NCI-H2029 (cell line): Measurements from ENCODE around the gene ZNHIT2.
A peak's percentile ranks its signal among the peaks of the same experiment; 100 is the strongest.

Source experiments
- DNase-seq: peaks from one replicate; lab custom pipeline; 2025; lab: John Stamatoyannopoulos, UW

Gene ZNHIT2

DNA sequence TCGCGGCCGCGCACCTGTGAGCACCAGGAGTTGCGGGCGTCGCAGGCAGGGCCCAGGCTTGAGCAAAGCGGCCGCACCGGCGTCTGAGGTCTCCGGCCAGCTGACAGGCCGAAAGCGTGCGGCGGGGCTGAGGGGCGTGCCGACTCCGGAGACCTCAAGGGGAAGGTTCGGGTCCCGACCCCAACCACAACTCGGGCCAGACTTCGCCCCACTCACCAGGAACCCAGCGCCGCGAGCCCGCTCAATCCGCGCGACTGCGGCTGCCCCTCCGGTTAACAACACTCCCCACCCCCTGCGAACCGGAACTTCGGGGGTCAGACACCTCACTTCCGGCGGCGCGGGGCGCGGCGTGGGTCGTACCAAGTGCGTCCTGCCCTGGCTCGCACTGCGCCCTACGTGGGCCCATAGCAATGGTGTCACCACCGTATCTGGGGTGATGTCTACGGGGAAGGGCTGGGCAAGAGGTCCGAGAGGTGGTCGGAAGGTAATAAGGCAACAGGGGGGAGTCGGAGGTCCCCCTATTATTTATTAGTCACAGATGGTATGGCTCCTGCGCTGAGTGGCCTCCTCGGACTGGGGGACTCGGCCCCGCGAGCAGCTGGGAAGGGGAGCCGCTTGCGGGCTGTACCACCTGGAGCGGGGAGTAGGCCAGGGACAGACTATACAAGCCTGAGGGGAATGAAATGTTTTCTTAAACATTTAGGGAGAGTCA lies 16.9 kb upstream of the ZNHIT2 start, which contains the start of gene SYVN1:
TSS of gene SYVN1 (minus strand) at position 280 of the 712 bp plus-strand sequence. CDS start 918 bp downstream, outside the sequence.
- DNase-seq = peak; percentile 87

DNA sequence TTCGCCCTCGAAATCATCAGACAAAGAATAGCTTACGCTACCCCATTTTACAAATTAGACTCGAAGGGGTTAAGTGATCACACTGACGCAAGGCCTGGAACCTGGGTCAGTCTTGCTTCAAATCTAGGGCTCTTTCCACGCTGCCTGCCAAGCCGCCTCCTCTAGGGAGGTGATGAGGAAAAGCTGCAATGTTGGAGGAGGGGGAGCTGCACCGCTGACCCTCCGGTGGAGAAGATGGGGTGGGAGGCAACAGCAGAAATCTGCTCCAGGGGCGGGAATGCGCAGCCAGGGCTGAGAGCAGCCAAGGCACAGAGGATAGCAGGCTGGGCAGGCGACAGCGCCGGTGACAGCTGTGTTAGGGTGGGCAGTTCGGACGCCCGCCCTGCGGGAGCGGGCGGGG lies 16.2 kb upstream of the ZNHIT2 start:
- no peak for DNase-seq

DNA sequence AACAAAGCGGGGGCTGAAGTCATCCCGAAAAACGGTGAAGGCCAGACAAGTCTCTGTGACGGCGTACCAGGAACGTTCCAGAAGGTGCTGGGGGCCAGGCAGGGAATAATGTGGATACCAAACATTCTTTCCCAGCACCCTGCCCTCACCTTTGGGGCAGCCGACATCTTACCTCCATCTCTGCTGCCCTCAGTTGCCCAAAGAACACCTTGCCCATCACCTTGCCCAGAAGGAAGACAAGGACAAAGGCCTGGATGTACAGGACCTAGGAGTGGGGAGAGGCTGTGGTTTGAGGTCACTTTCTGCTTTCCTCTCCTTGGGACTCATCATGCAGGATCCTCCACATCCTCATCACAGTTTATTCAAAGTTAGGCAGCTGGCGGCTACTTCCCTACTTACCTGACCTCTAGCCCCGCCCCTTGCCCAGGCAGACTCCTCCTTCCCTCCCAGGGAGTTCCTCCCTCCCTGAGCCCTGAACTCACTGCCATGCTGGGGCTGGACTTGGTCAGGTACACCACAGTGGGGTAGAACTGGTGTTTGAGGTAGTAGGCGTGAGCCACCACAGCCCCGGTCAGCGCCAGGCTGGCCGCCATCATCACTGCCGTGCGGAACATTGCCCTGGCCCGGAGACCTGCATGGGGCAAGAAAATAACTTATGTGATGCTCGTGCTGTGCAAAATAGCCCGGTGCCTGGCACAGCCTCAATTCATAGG lies 15.6 kb upstream of the ZNHIT2 start:
- peak; percentile 51 for DNase-seq

GRCh38 chr11:65132238-65132987 lies 14.9 kb upstream of the ZNHIT2 start:
- no peak for DNase-seq

DNA sequence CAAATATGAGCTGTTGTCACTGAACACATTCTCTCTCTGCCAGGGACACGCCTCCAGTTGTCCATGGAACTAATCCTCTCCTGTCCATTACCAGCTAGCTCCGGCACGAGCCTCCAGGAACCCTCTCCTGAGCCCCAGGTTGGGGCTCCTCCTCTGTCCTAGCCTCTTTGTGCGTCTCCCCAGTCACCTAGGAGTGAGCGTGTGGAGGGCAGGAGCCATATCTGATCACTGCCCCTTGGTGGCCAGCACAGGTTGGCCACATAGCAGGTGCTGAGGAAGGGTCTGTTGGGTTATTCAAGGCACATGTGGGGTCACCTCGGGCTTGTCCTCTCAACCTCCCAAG lies 14.4 kb upstream of the ZNHIT2 start:
- no peak for DNase-seq

DNA sequence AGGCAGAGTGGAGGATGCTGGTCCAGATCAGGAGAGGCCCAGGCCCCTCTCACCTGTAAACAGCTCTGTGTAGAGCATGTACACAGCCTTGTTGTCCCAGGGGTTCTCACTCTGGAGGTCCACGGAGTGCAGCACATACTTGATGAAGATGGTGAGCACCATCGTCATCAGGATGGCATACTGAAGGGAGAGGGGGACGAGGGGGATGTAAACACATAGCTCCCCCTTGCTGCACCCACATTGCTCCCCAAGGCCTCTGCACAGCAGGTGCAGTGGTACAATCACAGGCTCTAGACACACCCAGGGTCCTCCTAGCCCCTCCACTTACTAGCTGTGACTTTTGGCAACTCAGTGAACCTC lies 13.9 kb upstream of the ZNHIT2 start:
- no peak for DNase-seq

- DNase-seq = no peak
Observed at GRCh38 chr11:65130631-65131416, 13.3 kb upstream of the ZNHIT2 start.

DNA sequence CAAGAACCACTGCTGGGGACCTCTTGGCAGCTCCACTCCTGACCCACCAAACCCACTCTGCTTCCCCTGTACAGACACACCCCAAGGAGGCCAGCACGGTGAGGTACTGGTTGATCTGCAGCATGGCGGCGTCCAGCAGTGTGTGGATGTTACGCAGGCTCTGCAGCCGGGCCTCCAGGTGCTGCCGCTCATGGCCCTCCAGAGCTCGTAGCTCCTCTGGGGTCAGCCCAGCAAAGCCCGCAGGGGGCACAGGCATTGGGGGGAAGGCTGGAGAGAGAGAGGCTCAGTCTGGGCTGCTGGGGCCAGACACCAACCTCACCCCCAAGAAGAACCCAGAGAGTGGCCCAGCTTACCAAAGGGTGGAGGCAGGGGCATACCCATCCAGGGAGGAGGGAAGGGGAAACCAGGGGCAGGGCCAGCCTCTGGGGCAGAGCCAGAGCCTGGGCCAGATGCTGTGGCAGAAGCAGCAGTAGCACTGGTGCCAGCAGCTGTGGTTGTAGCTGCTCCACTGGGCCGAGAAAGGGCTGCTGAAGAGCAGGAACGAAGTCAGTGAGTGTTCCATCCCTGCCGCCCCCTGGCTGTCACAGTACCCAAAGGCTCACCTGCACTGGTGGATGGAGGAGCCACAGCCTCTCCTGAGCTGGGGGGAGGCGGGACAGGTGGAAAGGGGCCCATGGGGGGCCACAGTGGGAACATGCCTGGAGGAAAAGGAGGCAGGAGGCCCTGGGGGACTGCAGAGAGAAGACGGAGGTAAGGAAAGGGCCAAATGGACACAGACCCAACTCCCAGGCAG lies 12.3 kb upstream of the ZNHIT2 start:
- no peak for DNase-seq

GRCh38 chr11:65128182-65129145 lies 11.0 kb upstream of the ZNHIT2 start:
- DNase-seq = no peak

DNA sequence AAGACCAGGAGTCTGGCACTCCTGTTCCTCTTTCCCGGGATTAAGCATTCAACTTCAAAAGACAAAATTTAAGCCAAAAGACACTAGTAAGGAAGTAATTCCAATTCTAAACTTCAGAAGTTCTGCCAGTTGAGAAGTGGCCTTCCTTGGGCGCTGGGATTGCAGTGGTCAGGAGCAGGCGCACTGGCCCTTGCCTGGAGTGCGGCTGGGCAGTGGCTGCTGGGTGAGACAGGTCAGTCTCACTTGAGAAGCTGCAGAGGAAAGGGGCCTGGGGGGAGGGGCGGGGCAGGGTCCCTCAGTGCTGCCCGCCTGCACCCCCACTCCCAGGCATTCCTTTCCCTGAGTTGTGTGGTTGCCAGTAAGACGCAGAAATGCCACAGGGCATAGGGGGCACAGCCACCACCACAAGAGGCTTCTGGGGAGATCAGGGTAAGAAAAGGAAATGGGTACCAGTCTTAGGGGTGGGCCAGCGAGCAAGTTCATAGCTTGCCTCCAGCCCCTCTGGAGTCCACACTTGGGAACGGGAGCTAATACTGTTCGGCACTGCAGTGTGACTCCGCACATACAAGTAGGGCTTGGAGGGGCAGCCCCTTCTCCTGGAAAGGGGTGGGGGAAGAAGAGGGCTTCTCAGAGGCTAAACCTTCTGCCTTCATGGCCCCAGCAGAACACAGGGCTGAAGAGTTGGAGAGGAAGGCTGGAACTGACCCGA lies 10.1 kb upstream of the ZNHIT2 start:
- DNase-seq = no peak

- no peak for DNase-seq
Observed at GRCh38 chr11:65126624-65127274, 9.2 kb upstream of the ZNHIT2 start.

DNA sequence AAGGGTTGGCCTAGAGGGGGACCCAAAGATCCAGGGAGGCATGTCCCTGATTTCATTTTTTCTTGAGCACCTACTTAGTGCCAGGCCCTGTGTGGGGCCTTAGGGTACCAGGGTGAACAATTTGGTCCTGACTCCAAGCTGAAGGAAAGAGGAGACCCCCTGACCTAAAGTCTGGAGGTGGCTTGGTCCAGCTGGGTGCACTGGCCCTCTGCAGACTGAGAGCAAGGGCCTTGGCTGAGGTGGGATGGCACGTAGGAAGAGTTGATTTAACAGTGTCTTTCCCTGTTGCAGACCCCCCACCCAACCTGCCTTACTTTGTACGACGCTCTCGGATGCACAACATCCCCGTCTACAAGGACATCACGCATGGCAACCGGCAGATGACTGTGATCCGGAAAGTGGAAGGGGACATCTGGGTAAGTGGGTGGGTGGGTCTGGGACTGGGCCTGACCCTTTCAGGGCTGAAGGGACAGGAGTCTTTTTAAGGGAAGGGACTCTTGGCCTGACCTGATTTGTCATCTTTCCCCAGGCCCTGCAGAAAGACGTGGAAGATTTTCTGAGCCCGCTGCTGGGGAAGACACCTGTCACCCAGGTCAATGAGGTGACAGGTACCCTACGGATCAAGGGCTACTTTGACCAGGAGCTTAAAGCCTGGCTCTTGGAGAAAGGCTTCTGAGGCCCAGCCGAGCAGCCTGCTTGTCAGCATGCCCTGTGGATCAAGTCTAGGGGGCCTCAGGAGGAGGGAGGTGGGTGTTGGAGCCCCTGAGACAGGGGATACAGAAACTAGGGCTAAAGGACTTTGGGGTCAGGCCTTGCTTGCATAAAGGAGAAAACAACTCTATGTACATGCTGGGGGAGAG lies 7.9 kb upstream of the ZNHIT2 start:
- no peak for DNase-seq

- no peak for DNase-seq
Observed at GRCh38 chr11:65124480-65125196, 7.1 kb upstream of the ZNHIT2 start.

- peak; percentile 99 for DNase-seq
Observed at GRCh38 chr11:65121865-65122696, 4.6 kb upstream of the ZNHIT2 start, which contains the start of the genes FAU and MRPL49. Gene FAU (minus strand): TSS chr11:65122134. CDS start chr11:65121813, 321 bp downstream. Gene MRPL49 (plus strand): TSS chr11:65122321. CDS start chr11:65122347, 26 bp downstream.

- no peak for DNase-seq
Observed at GRCh38 chr11:65121447-65121864, 4.0 kb upstream of the ZNHIT2 start.

DNA sequence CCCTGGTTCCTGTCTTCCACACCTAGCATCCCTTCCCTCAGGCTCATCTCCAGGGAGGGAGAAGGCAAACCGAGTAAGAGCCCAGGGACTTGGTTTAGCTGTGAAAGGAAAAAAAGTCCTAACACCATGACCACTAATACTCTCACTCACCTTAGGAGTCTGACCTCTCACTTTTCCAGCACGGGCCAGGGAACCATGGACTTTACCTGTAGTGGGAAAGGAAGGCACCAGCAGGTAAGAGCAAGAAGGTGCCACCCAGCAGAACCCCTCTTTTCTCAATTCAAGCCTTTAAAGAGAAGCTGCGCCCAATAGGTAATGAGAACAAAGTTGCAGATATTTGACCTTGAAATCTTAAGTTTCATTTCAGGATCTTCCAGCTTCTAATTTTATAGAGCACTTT lies 3.3 kb upstream of the ZNHIT2 start:
- no peak for DNase-seq
